GM12875 (cell line): ENCODE results near the gene HIVEP1.

Experiments
- H3K4me3 ChIP-seq: one replicate; pipeline ENCODE4 v1.5.1; 2011; ENCODE audit warnings: low read depth, low read length, control low read depth
- CTCF ChIP-seq: IDR thresholded peaks from 2 replicates; pipeline ENCODE4 v1.5.1; 2011; ENCODE audit warnings: low read depth, mild to moderate bottlenecking, control low read depth, inconsistent platforms, low read length, moderate library complexity, borderline replicate concordance; ENCODE audit not compliant: insufficient read depth

HIVEP1 gene

GRCh38 chr6:12116264-12116800 lies 104.2 kb downstream of the HIVEP1 start:
- TF ChIP-seq CTCF: no peak

GRCh38 chr6:12116978-12117377 lies 104.9 kb downstream of the HIVEP1 start:
- TF ChIP-seq CTCF: no peak
- no peak overlapping the region for H3K4me3 ChIP-seq

More at GRCh38 chr6:12116264-12116800, 104.2 kb downstream of the HIVEP1 start:
- H3K4me3 ChIP-seq: no peak overlapping the region

- no peak overlapping the region for H3K4me3 ChIP-seq
- TF ChIP-seq CTCF: no peak
Observed at GRCh38 chr6:12118607-12119006, 106.5 kb downstream of the HIVEP1 start.

GRCh38 chr6:12119085-12119588 lies 107.0 kb downstream of the HIVEP1 start:
- no peak overlapping the region for H3K4me3 ChIP-seq
- TF ChIP-seq CTCF: no peak

- TF ChIP-seq CTCF: no peak
Observed at GRCh38 chr6:12125396-12125795, 113.3 kb downstream of the HIVEP1 start.

GRCh38 chr6:12126051-12126450 lies 113.9 kb downstream of the HIVEP1 start:
- no peak for TF ChIP-seq CTCF
- H3K4me3 ChIP-seq: no peak overlapping the region

More at GRCh38 chr6:12125396-12125795, 113.3 kb downstream of the HIVEP1 start:
- H3K4me3 ChIP-seq: no peak overlapping the region

GRCh38 chr6:12129523-12129922 lies 117.4 kb downstream of the HIVEP1 start:
- no peak for TF ChIP-seq CTCF
- H3K4me3 ChIP-seq: no peak overlapping the region
